NCI-H1436 treated with DMSO at 0.1 percent for 48 hours (cell line): ENCODE results near the gene PRR14.
"Not testable (repeated sequence)": the region's sequence is repeated elsewhere in the genome, so short reads cannot be mapped to it uniquely, and the experiment has no call there.

Source experiments
- DNase-seq: peaks from one replicate; lab custom pipeline; 2025; lab: John Stamatoyannopoulos, UW

The PRR14 gene

GRCh38 chr16:30632454-30632853 is 18.3 kb upstream of the PRR14 start:
- not testable (repeated sequence) for DNase-seq

- no peak for DNase-seq
These were observed 17.2 kb upstream of the PRR14 start for GRCh38 chr16:30633526-30633925.

GRCh38 chr16:30636599-30636998 is 14.2 kb upstream of the PRR14 start:
- no peak for DNase-seq

GRCh38 chr16:30637139-30637538 is 13.6 kb upstream of the PRR14 start:
- DNase-seq, result not testable (repeated sequence)

GRCh38 chr16:30637944-30638343 is 12.8 kb upstream of the PRR14 start:
- DNase-seq, result peak; percentile 12

GRCh38 chr16:30641378-30641982 is 9.3 kb upstream of the PRR14 start:
- no peak for DNase-seq

GRCh38 chr16:30644334-30644830 is 6.4 kb upstream of the PRR14 start:
- no peak for DNase-seq

- DNase-seq, result no peak
These were observed 5.0 kb upstream of the PRR14 start for GRCh38 chr16:30645727-30646126.

- no peak for DNase-seq
These were observed 3.5 kb upstream of the PRR14 start for GRCh38 chr16:30647274-30647571.

GRCh38 chr16:30649725-30650368 is 913 bp upstream of the PRR14 start:
- no peak for DNase-seq

- DNase-seq, result peak; percentile 6
These were observed 604 bp downstream of the PRR14 start for GRCh38 chr16:30651124-30652004.

GRCh38 chr16:30652005-30652296 is 1.2 kb downstream of the PRR14 start:
- no peak for DNase-seq

GRCh38 chr16:30652718-30653117 is 2.0 kb downstream of the PRR14 start:
- DNase-seq, result no peak

GRCh38 chr16:30654856-30655255 is 4.1 kb downstream of the PRR14 start:
- no peak for DNase-seq

GRCh38 chr16:30655815-30656347 is 5.1 kb downstream of the PRR14 start:
- no peak for DNase-seq

- no peak for DNase-seq
These were observed 5.6 kb downstream of the PRR14 start for GRCh38 chr16:30656388-30656787.

GRCh38 chr16:30656974-30657865 is 6.5 kb downstream of the PRR14 start:
- DNase-seq, result no peak

- peak; percentile 99 for DNase-seq
These were observed 7.3 kb downstream of the PRR14 start, which contains the start of gene FBRS for GRCh38 chr16:30657866-30658730. FBRS (plus strand) TSS chr16:30658431; CDS start chr16:30659519, 1,088 bp downstream.

GRCh38 chr16:30658731-30659506 is 8.2 kb downstream of the PRR14 start:
- peak; percentile 87 for DNase-seq
